Ramos (cell line): ENCODE results near the gene FBXL7.
"Not testable (repeated sequence)": the region's sequence is repeated elsewhere in the genome, so short reads cannot be mapped to it uniquely, and the experiment has no call there.

Experiments used
- in situ Hi-C: fragments of 300-500 bp; cut with MboI; formaldehyde crosslinking; loops from one replicate; pipeline ENCODE4 v1.14.3; 2022; ENCODE audit warnings: low sequenced_read_pairs; ENCODE audit not compliant: unreplicated experiment

FBXL7 gene

GRCh38 chr5:15834596-15835245, 334.7 kb downstream of the FBXL7 start:
- in situ Hi-C loops, result no loop called here

GRCh38 chr5:15835514-15835913, 335.5 kb downstream of the FBXL7 start:
- in situ Hi-C loops, result no loop called here

GRCh38 chr5:15837551-15838289, 337.7 kb downstream of the FBXL7 start:
- in situ Hi-C loops, result no loop called here

DNA sequence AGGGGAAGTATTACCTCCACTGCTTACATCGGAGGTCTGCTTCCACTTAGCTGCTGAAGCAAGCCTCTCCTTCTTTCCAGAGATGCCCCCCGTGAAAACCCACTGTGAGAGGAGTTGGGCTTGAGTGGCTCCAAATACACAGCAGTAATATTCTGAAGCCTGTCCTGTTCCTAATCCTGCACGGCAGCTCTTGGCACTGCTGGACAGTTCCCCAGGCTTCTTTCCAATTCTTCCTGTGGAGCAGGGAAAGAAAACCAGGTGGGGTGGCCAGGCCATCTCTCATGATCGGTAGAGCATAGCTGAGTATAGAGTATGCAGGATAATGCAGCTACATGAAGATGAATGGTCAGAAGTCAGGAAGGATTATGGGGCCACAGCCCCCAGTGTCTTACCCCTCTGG, 344.3 kb downstream of the FBXL7 start:
- in situ Hi-C loops, result no loop called here

DNA sequence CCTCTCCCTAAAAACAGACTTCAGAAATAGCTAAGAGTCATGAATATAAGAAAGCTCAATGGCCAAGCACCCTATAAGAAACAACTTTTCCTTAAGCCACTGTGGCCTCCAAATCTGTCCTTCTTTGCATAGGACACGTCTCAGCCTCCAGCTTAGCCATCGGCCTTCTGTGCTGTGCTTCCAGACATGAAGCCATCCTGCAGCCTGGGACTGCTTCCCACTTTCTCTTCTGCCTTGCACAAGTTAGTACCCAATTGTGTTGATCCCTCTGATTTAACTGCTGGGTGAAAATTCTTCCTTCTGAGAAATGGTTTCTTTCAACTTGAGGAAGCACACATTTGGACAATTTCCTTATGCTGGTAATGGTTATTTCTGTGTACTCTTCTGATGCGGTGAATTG, 344.9 kb downstream of the FBXL7 start:
- in situ Hi-C loops, result no loop called here

- in situ Hi-C loops, result no loop called here
Measured at GRCh38 chr5:15850536-15850935, 350.6 kb downstream of the FBXL7 start.

DNA sequence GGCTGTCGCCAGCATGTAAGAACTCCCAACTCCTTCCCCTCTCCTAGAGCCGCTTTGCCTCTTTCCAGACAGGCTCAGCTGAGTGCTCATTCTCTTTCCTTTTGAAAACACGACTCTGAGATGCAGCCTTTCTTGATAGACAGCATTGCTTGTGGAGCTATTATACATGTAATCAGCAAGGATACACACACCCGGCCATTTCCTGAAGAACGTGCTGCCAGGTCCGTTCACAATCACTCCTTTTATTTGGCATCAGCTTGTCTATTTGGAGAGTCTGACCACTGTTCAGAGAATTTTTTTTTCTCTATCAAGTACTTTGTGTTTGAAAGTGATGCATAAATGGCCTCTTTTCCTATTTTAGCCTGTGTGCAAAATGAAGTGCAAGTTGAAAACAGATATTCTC, 351.0 kb downstream of the FBXL7 start:
- in situ Hi-C loops, result no loop called here

DNA sequence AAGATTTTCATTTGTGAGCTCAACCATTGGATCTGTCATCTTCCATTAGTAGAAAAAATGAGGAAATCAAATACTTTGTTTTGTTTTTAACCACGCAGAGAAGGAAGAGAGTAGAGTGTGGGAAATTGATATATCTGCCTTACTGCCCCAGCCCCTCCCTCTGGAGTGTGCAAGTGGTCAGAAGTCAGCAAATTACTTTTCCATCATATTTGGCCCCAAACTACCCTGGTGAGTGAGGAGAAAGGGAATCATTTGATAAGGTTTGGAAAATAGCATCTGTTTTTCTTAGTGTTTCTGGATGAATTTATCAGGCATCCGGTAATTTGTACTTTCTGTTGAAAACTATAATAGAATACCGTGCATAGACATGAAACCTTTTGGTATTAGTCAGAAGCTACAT, 352.2 kb downstream of the FBXL7 start:
- in situ Hi-C loops, result no loop called here

DNA sequence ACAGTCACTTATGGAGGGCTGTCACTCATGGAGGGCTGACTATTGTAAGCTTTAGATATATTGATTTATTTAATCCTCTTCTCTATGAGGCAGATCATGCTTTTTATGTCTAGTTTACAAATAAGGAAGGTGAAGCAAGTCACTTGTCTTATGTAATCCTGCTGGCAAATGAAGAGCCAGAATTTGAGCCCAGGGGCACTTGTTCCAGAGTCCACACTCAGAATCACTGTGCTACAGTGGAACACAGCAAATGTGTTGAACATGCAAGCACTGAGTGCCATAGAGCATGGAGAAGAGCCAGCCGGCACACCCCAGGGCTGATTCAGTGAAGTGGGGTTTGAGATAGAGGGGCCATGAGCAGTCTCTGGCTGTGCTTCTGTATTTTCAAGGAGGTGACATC, 353.0 kb downstream of the FBXL7 start:
- in situ Hi-C loops, result no loop called here

DNA sequence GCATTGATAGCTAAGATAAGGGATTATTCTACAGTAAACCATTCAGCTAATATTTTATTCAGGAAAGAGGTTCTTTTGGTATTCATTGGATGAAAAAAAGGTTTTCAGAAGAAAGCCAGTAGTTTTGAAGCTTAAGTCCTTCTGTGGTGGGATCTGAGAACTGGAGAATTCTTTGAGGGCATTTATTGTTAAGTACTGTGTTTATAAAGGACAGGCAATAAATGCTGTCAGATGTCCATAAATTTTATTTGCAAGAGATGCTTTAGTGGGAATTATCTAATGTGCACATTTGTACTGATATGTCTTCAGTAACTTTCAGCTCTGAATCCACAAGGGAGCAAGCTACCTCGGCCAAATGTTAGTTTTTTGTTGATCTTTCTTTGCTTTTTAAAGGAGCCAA, 358.3 kb downstream of the FBXL7 start:
- in situ Hi-C loops, result no loop called here

- in situ Hi-C loops, result no loop called here
Measured at GRCh38 chr5:15864536-15865215, 364.7 kb downstream of the FBXL7 start.

DNA sequence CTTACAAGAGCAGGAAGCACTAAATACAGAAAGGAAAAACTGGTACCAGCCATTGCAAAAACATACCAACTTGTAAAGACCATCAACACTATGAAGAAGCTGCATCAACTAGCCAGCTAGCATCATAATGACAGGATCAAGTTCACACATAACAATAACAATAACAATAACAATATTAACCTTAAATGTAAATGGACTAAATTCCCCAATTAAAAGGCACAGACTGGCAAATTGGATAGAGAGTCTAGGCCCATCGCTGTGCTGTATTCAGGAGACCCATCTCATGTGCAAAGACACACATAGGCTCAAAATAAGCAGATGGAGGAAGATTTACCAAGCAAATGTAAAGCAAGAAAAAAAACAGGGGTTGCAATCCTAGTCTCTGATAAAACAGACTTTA, 372.3 kb downstream of the FBXL7 start:
- in situ Hi-C loops, result not testable (repeated sequence)

DNA sequence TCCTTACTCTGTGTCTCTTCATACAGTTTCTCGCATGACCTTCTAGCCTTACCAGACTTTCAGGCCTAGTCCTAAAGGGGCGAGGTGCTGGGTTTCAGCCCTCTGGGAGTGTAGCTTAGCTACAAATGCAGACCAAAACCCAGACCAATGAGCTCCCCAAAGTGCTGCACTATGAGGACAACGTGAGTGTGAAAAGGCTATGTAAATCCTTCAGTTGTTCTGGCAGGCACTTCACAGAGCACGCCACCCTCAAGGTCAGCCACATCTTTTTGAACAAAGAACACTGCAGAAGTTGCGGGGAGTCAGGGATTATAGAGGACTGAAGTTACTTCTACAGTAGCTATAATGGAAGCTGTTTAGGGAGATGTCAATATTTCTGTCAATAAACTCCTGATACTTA, 377.9 kb downstream of the FBXL7 start:
- in situ Hi-C loops, result no loop called here

DNA sequence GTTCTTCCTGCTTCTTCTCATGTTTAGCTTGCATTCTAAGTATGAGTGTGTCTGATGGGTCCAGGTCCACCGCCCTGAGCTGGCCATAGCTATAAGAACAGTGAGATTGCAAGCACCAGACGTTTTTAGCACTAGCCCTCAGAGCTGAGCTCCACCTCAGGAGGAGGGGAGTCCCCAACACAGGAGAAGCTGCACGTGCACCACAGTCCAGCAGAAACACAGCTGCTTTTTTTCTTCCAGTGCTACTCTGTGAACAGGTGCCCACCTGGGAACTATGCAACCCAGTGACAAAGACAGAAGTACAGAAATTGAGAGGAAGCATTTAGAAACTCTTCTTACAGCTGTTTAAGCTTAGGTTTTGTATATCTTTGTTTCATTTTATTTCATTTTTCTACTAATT, 380.2 kb downstream of the FBXL7 start:
- in situ Hi-C loops, result no loop called here

DNA sequence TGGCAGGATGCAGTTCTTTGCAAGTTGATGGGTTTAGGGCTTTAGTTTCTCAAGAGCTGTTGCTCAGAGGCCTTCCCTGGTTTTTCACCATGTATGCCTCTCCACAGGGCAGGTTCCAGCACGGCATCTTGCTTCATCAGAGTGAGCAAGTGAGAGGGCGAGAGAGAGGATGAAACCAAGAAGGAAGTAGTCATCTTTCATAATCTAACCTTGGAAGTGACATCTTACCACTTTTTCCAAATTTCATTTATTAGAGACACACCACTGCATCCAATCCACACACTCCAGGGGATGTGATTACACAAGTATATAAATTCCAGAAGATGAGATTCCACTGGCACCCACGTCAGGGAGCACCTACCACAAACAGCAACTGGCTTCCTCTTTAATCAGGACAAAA, 385.2 kb downstream of the FBXL7 start:
- in situ Hi-C loops, result no loop called here

DNA sequence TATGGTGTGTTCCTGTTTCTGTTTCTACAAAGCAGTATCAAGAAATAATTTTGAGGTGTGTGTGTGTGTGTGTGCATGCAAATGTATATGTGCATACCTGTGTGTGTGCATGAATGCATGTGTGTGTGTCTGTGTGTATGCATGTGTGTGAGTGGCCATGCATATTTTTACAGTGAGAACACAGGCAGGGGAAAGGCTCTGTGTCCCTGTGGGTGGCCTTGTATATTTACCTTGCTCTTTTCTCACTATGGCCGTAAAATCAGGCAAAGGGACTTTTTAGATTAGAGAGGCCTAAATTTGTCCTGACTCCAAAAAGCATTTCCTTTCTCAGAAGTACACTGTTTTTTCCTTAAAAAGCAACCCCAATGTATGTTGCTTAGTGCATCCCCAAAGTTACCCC, 386.2 kb downstream of the FBXL7 start:
- in situ Hi-C loops, result no loop called here

GRCh38 chr5:15887093-15887492, 387.1 kb downstream of the FBXL7 start:
- in situ Hi-C loops, result no loop called here

- in situ Hi-C loops, result no loop called here
Measured at GRCh38 chr5:15889001-15889400, 389.0 kb downstream of the FBXL7 start.

GRCh38 chr5:15893866-15894265, 393.9 kb downstream of the FBXL7 start:
- in situ Hi-C loops, result no loop called here

DNA sequence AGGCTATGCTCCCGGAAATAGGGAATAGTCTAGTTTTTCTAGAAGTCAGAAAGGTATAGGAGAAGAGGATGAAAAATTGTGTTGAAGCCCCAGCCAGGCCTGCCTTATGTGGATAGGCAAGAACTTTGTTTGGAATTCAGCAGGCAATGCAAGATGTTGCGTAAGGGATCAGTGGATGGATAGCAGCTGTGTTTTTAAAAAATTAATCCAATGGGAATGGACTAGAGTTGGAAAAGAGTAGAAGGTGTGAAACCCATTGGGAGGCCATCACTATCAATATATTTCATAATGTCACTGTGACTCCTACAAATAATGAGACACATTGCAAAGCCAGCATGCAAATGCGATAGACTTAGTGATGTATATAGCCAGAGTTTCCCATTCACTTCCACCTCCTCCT, 397.7 kb downstream of the FBXL7 start:
- in situ Hi-C loops, result no loop called here

- in situ Hi-C loops, result no loop called here
Measured at GRCh38 chr5:15898641-15899040, 398.7 kb downstream of the FBXL7 start.

DNA sequence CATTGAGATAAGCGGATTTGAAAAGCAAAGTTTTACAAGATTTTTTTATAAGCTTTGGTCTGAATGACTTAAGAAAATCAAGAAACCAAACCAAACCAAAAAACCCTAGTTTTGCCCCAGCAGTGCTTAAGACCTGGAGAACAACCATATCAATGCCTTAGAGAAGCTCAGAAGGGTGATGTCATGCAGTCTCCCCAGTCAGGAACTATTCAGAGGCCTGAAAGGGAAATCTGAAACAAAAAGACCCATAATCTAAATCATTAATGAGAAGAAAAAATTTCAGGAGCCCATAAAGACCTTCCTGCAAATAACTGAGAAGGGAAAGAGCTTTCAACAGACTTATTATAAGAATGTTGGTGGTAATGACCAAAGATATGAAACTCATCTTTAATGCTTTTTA, 399.5 kb downstream of the FBXL7 start:
- in situ Hi-C loops, result no loop called here
